Measurements from ENCODE around the gene ABHD14A. TPM values are rescaled to one million over a fixed set of nuclear protein-coding genes. Genes with fewer than 3 reads are reported as not detected.

ABHD14A gene
- total and polyA plus RNA-seq, 8 donors = 14.7 to 30.2 (median 22.3) TPM

DNA sequence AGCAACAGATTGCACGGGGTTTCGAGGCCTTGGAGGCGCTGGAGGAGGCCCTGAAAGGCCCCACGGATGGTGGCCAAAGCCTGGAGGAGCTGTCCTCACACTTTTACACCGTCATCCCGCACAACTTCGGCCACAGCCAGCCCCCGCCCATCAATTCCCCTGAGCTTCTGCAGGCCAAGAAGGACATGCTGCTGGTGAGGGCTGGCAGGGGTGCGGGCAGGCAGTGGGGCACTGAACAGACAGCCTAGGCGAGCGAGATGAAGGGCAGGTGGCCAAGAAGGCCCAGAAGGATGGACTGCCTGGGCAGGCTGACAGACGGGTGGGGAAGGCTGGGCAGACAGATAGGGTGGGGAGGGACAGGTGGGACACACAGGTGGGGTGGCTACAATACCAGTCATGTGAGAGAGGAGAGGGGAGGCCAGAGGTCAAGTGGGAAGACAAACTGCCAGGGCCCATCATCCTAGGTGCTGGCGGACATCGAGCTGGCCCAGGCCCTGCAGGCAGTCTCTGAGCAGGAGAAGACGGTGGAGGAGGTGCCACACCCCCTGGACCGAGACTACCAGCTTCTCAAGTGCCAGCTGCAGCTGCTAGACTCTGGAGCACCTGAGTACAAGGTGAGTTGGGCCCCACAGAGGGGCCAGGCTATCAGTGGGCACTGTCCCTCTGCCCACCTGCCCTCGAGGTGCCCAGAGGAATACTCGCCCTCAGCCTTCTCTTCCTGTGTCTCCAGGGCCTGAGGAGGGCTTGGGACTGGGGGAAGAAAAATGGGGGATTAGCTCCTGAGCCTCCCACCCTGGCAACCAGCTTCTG is 29.6 kb upstream of the ABHD14A start:
- DNase-seq (peak in 1 of 4 donors; percentile 45), ATAC-seq (no peak)
- Histone ChIP-seq H3K4me1 (peaks cover 11 to 26% of the 10 kb centered on the region in 2 donors), H3K36me3 (peaks cover 0 to 27% of the 10 kb centered on the region in 2 donors), H3K4me3 (no peak overlapping the region), H3K27me3 (no peaks in the 10 kb centered on the region), H3K9me3 (no peaks in the 10 kb centered on the region), H3K27ac (no peak overlapping the region)
- no peak for TF ChIP-seq CTCF (IDR thresholded peaks at IDR 0.05)
- intact Hi-C loops (cut with DNase I) = no loop called here

DNA sequence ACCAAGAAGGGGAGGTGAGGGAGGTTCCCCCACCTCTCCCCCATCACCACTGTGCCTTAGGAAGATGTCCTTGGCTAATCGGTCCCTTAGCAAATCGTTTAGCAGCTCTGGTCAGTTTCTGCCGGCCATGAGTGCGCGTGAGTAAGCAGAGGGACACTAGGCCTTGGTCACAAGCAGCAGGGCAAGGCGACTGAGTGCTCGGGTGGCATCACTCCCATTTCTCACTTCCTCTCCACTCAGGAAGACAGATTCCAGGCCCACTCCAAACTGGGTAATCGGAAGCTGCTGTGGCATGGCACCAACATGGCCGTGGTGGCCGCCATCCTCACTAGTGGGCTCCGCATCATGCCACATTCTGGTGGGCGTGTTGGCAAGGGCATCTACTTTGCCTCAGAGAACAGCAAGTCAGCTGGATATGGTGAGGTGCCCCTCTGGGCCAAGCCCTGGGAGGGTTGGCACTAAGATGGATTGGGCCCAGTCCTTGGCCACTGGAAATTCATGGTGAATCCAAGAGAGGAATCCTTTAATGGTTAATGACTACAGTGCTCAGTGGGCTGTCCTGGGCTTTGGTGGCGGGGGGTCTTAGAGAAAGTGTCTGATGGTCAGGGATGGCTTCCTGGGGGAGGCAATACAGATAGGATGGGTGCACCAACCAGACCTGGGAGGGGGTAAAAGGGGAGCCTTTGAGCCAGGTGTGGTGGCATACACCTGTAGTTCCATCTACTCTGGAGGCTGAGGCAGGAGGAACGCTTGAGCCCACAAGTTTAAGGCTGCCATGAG is 28.7 kb upstream of the ABHD14A start:
- H3K4me3 ChIP-seq = no peak overlapping the region

GRCh38 chr3:51946796-51947195 is 28.1 kb upstream of the ABHD14A start:
- no peak for ATAC-seq
- intact Hi-C loops (cut with DNase I) = no loop called here
- TF ChIP-seq CTCF (IDR thresholded peaks at IDR 0.05) = no peak
- Histone ChIP-seq H3K4me3 (no peak overlapping the region), H3K4me1 (peaks cover 11 to 15% of the 10 kb centered on the region in 2 donors), H3K27ac (no peak overlapping the region), H3K9me3 (no peaks in the 10 kb centered on the region), H3K36me3 (peaks cover 0 to 27% of the 10 kb centered on the region in 2 donors), H3K27me3 (no peaks in the 10 kb centered on the region)
- DNase-seq = peak in 1 of 4 donors; percentile 30

More for the DNA sequence above, 28.7 kb upstream of the ABHD14A start:
- no peak overlapping the region for H3K27ac ChIP-seq
- peaks cover 0 to 27% of the 10 kb centered on the region in 2 donors for H3K36me3 ChIP-seq
- TF ChIP-seq CTCF (IDR thresholded peaks at IDR 0.05) = no peak
- H3K4me1 ChIP-seq = peaks cover 11 to 18% of the 10 kb centered on the region in 2 donors
- ATAC-seq (no peak), DNase-seq (peak in 1 of 4 donors; percentile 47)
- intact Hi-C loops (cut with DNase I) = no loop called here
- H3K27me3 ChIP-seq = no peaks in the 10 kb centered on the region
- no peaks in the 10 kb centered on the region for H3K9me3 ChIP-seq

GRCh38 chr3:51947215-51947900 is 27.5 kb upstream of the ABHD14A start:
- TF ChIP-seq CTCF (IDR thresholded peaks at IDR 0.05) = no peak
- Histone ChIP-seq H3K27ac (no peak overlapping the region), H3K4me1 (peaks cover 10 to 13% of the 10 kb centered on the region in 2 donors), H3K27me3 (no peaks in the 10 kb centered on the region), H3K36me3 (peaks cover 0 to 27% of the 10 kb centered on the region in 2 donors), H3K4me3 (no peak overlapping the region), H3K9me3 (no peaks in the 10 kb centered on the region)
- intact Hi-C loops (cut with DNase I) = no loop called here
- DNase-seq = peak in 1 of 4 donors; percentile 51
- ATAC-seq = no peak
